Left ventricle myocardium inferior (tissue), 1 donor: Measurements from ENCODE around the gene MACROD2. TPM values are rescaled to one million over a fixed set of nuclear protein-coding genes. Genes with fewer than 3 reads are reported as not detected.

ENCODE experiments used
- DNase-seq: peaks from one replicate; pipeline ENCODE4 v3.0.0-alpha.2; 2020
- H3K27ac ChIP-seq: fragments of 200-600 bp; replicated peaks from 2 replicates; pipeline ENCODE4 v1.8.0; 2021
- H3K27me3 ChIP-seq: fragments of 200-600 bp; 2 replicates; pipeline ENCODE4 v1.8.0; 2021; ENCODE audit warnings: low read depth
- H3K36me3 ChIP-seq: fragments of 200-600 bp; 2 replicates; pipeline ENCODE4 v1.8.0; 2021
- H3K4me1 ChIP-seq: fragments of 200-600 bp; 2 replicates; pipeline ENCODE4 v1.8.0; 2021
- H3K4me3 ChIP-seq: fragments of 200-600 bp; 2 replicates; pipeline ENCODE4 v1.8.0; 2021; ENCODE audit warnings: mild to moderate bottlenecking, moderate library complexity
- H3K9me3 ChIP-seq: fragments of 200-600 bp; replicated peaks from 2 replicates; pipeline ENCODE4 v1.8.0; 2021
- intact Hi-C: fragments of 100-400 bp; cut with micrococcal nuclease; formaldehyde crosslinking; loops from one replicate; pipeline ENCODE4 v1.11.0; 2022
- total RNA-seq: library from RNA; stranded (reverse); fragmentation: NEBNext Ultra II Directional; extraction: Animal tissue kit (Norgen Biotek cat#: 25700); gene quantifications from one replicate; pipeline ENCODE4 v1.2.1, GENCODE V29; 2021
- TF ChIP-seq, protein P1 (sequence below): fragments of 200-600 bp; IDR thresholded peaks from 2 replicates; pipeline ENCODE4 v1.8.0; 2021; ENCODE audit warnings: antibody characterized with exemption, mild to moderate bottlenecking, borderline replicate concordance
- donor health status: DM: no; HTN: yes; CAD: no; lungs with severe emphysema.

MACROD2 gene
- total RNA-seq, 1 donor from 2014 or later = 3.6 TPM

GRCh38 chr20:14687313-14687712 is 692.0 kb downstream of the MACROD2 start:
- H3K27ac ChIP-seq = no peak overlapping the region
- H3K4me3 ChIP-seq = no peak overlapping the region
- no peaks in the 10 kb centered on the region for H3K27me3 ChIP-seq
- no peaks in the 10 kb centered on the region for H3K9me3 ChIP-seq
- H3K36me3 ChIP-seq = no peaks in the 10 kb centered on the region
- H3K4me1 ChIP-seq = no peaks in the 10 kb centered on the region
- no peak for DNase-seq
- intact Hi-C loops = no loop called here
- TF ChIP-seq, protein P1, sequence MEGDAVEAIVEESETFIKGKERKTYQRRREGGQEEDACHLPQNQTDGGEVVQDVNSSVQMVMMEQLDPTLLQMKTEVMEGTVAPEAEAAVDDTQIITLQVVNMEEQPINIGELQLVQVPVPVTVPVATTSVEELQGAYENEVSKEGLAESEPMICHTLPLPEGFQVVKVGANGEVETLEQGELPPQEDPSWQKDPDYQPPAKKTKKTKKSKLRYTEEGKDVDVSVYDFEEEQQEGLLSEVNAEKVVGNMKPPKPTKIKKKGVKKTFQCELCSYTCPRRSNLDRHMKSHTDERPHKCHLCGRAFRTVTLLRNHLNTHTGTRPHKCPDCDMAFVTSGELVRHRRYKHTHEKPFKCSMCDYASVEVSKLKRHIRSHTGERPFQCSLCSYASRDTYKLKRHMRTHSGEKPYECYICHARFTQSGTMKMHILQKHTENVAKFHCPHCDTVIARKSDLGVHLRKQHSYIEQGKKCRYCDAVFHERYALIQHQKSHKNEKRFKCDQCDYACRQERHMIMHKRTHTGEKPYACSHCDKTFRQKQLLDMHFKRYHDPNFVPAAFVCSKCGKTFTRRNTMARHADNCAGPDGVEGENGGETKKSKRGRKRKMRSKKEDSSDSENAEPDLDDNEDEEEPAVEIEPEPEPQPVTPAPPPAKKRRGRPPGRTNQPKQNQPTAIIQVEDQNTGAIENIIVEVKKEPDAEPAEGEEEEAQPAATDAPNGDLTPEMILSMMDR = no peak

DNA sequence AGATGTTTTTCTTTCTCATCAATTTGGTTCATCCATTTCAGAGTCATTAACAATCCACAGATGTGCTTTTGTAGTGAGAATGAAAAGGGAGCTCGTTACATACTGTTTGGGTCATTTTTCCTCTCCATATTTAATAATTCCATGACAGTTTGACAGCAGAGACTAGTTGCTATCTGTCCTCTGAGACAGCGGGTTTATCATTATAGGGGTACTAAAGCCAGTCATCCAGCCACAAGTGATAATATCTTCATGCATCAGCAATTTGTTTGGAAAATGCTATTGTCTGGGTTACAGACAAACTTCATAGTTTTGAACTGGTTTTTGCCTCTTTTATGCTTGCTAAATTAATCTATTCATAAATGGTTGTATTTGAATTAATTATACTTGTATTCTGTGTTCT is 692.7 kb downstream of the MACROD2 start:
- Histone ChIP-seq H3K4me3 (no peak overlapping the region), H3K9me3 (no peaks in the 10 kb centered on the region), H3K27me3 (no peaks in the 10 kb centered on the region), H3K27ac (no peak overlapping the region), H3K4me1 (no peaks in the 10 kb centered on the region), H3K36me3 (no peaks in the 10 kb centered on the region)
- no peak for DNase-seq
- intact Hi-C loops = no loop called here
- TF ChIP-seq, protein P1 = no peak

DNA sequence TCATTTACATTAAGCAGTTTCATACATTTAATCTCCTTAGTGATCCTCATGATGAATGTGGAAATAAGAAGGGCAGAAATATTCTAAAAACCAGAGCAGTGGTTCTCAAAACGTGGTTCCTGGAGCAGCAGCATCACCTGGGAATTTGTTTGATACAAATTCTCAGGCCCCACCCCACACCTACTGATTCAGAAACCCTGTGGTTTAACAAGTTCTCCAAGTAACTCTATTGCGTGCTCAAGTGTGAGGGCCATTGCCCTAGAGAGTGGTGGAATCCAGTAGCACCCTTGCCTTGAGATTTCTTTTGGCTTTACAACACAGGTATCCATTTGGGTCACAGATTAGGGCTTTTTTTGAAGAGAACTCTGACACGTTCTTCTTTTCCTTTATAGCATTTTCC is 696.7 kb downstream of the MACROD2 start:
- no peak for DNase-seq
- no peak overlapping the region for H3K27ac ChIP-seq
- TF ChIP-seq, protein P1 = no peak

DNA sequence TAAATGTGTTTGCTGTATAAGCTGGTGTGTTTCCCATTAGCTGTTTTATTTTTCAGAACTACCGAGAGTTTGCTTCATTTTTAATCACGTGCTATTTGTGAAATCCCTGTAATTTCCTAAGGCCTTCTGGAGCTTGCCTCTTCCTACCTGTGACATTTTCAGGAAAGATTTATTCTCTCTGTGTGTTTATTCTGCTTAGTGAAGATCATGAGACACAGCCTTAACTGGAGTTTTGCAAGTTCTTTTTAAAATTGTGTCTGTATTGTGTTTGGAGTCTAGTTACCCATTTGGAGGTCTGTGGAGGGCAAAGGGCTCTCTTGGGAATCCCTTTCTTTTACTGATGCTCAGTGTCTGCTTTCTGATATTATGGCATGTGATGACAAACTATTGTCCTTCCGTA is 701.2 kb downstream of the MACROD2 start:
- no peak overlapping the region for H3K27ac ChIP-seq
- no peaks in the 10 kb centered on the region for H3K9me3 ChIP-seq
- TF ChIP-seq, protein P1 = no peak
- H3K27me3 ChIP-seq = no peaks in the 10 kb centered on the region
- no peak for DNase-seq
- no peaks in the 10 kb centered on the region for H3K36me3 ChIP-seq
- H3K4me1 ChIP-seq = no peaks in the 10 kb centered on the region
- intact Hi-C loops = no loop called here
- H3K4me3 ChIP-seq = no peak overlapping the region

More for the DNA sequence above, 696.7 kb downstream of the MACROD2 start:
- Histone ChIP-seq H3K27me3 (no peaks in the 10 kb centered on the region), H3K4me3 (no peak overlapping the region), H3K36me3 (no peaks in the 10 kb centered on the region), H3K4me1 (no peaks in the 10 kb centered on the region), H3K9me3 (no peaks in the 10 kb centered on the region)
- intact Hi-C loops = no loop called here

DNA sequence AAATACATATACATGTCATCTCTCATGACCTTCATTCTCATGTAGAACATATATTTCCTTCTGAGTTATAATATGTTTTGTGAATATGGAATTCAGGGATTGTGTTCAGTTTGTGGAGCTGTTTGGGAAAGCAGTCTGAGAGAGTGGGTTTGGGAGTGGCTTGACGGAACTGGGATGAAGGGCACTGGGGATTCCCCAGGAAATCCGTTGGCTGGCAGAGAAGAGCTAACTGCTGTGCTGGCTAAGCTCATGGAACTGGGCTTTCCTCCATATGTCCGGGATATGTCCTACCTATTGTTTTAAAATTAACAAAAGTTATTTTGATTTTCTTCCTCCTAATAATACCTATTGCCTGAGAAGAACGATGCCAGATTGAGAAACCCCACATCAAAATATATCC is 701.6 kb downstream of the MACROD2 start:
- TF ChIP-seq, protein P1 = no peak
- Histone ChIP-seq H3K27me3 (no peaks in the 10 kb centered on the region), H3K9me3 (no peaks in the 10 kb centered on the region), H3K4me3 (no peak overlapping the region), H3K4me1 (no peaks in the 10 kb centered on the region), H3K36me3 (no peaks in the 10 kb centered on the region), H3K27ac (no peak overlapping the region)
- intact Hi-C loops = no loop called here
- DNase-seq = no peak

DNA sequence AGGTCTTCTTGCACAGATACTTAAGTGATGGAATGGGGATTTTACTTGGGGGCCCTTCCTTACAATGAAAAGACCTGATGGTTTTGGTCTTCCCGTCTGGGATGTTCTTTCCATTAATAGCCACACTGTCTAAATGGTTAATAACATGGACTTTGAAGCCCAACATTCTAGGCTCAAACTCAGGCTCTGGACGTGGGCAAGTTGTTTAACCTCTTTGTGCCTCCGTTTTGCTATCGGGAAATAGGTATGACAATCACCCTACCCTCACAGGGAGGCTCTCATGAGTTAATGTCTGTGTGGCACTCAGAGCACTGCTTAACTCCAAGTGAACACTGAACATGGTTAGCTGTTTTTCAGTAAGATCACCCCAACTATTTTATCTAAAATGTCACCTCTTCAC is 702.8 kb downstream of the MACROD2 start:
- intact Hi-C loops = no loop called here
- Histone ChIP-seq H3K27ac (no peak overlapping the region), H3K4me1 (no peaks in the 10 kb centered on the region), H3K36me3 (no peaks in the 10 kb centered on the region), H3K4me3 (no peak overlapping the region), H3K9me3 (no peaks in the 10 kb centered on the region), H3K27me3 (no peaks in the 10 kb centered on the region)
- no peak for DNase-seq
- TF ChIP-seq, protein P1 = no peak
